Measurements from ENCODE around the gene CCSER2. TPM values are rescaled to one million over a fixed set of nuclear protein-coding genes. Genes with fewer than 3 reads are reported as not detected.

CCSER2 gene
- total RNA-seq, 1 experiment from 2014 or later: 44.1 TPM

- ChIA-PET POLR2A (ENCODE audit: low non-redundant PET) (no interaction called here), CTCF (interaction anchor here (1.3 kb wide), 1 partner anchor 211 kb away, joined by 3 read pairs; no protein-coding TSS in a partner anchor)
- no peaks in the 10 kb centered on the region for H3K36me3 ChIP-seq (ENCODE audit: insufficient read depth, low read length, poor library complexity, severe bottlenecking)
- intact Hi-C loops (cut with micrococcal nuclease; ENCODE audit: unreplicated experiment): no loop called here
- TSS peak; percentile 41 for BruUV-seq (replicated peaks)
- H3K27me3 ChIP-seq (replicated peaks; ENCODE audit: insufficient read depth, low read depth, low read length, poor library complexity): no peaks in the 10 kb centered on the region
- peak overlapping the region; percentile 84 for H3K27ac ChIP-seq (ENCODE audit: low read depth, low read length, poor library complexity, severe bottlenecking)
- TF ChIP-seq CTCF (conservative IDR thresholded peaks at IDR 0.05; ENCODE audit: low read depth, low read length) (no peak), EZH2 (IDR thresholded peaks at IDR 0.05; ENCODE audit: borderline replicate concordance, low read depth, low read length, poor library complexity, severe bottlenecking) (no peak)
- H3K4me1 ChIP-seq (ENCODE audit: insufficient read depth, low read length, poor library complexity, severe bottlenecking): peaks cover 10% of the 10 kb centered on the region
- peak overlapping the region; percentile 97 for H3K4me3 ChIP-seq (ENCODE audit: low read depth, low read length, poor library complexity, severe bottlenecking)
- H3K9me3 ChIP-seq (ENCODE audit: low read depth, low read length, poor library complexity, severe bottlenecking): no peaks in the 10 kb centered on the region
- DNase-seq (ENCODE audit: low spot score): peak; percentile 72
Observed at GRCh38 chr10:84329196-84329611, 815 bp downstream of the CCSER2 start.

GRCh38 chr10:84329986-84330651 is 1.7 kb downstream of the CCSER2 start:
- TF ChIP-seq EZH2 (IDR thresholded peaks at IDR 0.05; ENCODE audit: borderline replicate concordance, low read depth, low read length, poor library complexity, severe bottlenecking) (no peak), CTCF (conservative IDR thresholded peaks at IDR 0.05; ENCODE audit: low read depth, low read length) (no peak)
- no TSS peak for BruUV-seq (replicated peaks)
- Histone ChIP-seq H3K4me3 (ENCODE audit: low read depth, low read length, poor library complexity, severe bottlenecking) (peak overlapping the region; percentile 97), H3K36me3 (ENCODE audit: insufficient read depth, low read length, poor library complexity, severe bottlenecking) (no peaks in the 10 kb centered on the region), H3K4me1 (ENCODE audit: insufficient read depth, low read length, poor library complexity, severe bottlenecking) (peaks cover 10% of the 10 kb centered on the region), H3K9me3 (ENCODE audit: low read depth, low read length, poor library complexity, severe bottlenecking) (no peaks in the 10 kb centered on the region), H3K27ac (ENCODE audit: low read depth, low read length, poor library complexity, severe bottlenecking) (no peak overlapping the region), H3K27me3 (replicated peaks; ENCODE audit: insufficient read depth, low read depth, low read length, poor library complexity) (no peaks in the 10 kb centered on the region)
- ChIA-PET CTCF (no interaction called here), POLR2A (ENCODE audit: low non-redundant PET) (no interaction called here)
- intact Hi-C loops (cut with micrococcal nuclease; ENCODE audit: unreplicated experiment): no loop called here
- DNase-seq (ENCODE audit: low spot score): no peak

GRCh38 chr10:84331091-84331490 is 2.7 kb downstream of the CCSER2 start:
- no peak overlapping the region for H3K4me3 ChIP-seq (ENCODE audit: low read depth, low read length, poor library complexity, severe bottlenecking)
- H3K36me3 ChIP-seq (ENCODE audit: insufficient read depth, low read length, poor library complexity, severe bottlenecking): no peaks in the 10 kb centered on the region
- H3K27me3 ChIP-seq (replicated peaks; ENCODE audit: insufficient read depth, low read depth, low read length, poor library complexity): no peaks in the 10 kb centered on the region
- H3K4me1 ChIP-seq (ENCODE audit: insufficient read depth, low read length, poor library complexity, severe bottlenecking): peaks cover 10% of the 10 kb centered on the region
- intact Hi-C loops (cut with micrococcal nuclease; ENCODE audit: unreplicated experiment): no loop called here
- H3K9me3 ChIP-seq (ENCODE audit: low read depth, low read length, poor library complexity, severe bottlenecking): no peaks in the 10 kb centered on the region
- BruUV-seq (replicated peaks): no TSS peak
- ChIA-PET CTCF (no interaction called here), POLR2A (ENCODE audit: low non-redundant PET) (no interaction called here)
- TF ChIP-seq EZH2 (IDR thresholded peaks at IDR 0.05; ENCODE audit: borderline replicate concordance, low read depth, low read length, poor library complexity, severe bottlenecking): no peak
- no peak for TF ChIP-seq CTCF (conservative IDR thresholded peaks at IDR 0.05; ENCODE audit: low read depth, low read length)
- DNase-seq (ENCODE audit: low spot score): no peak
- H3K27ac ChIP-seq (ENCODE audit: low read depth, low read length, poor library complexity, severe bottlenecking): no peak overlapping the region

Measured in A673 (cell line).